ENCODE data around the gene SIGLEC15. TPM values are rescaled to one million over a fixed set of nuclear protein-coding genes. Genes with fewer than 3 reads are reported as not detected.

The SIGLEC15 gene
- total RNA-seq, 2 experiments from 2014 or later: not detected

GRCh38 chr18:45890606-45891005, 65.1 kb downstream of the SIGLEC15 start:
- ChIA-PET POLR2A (no interaction called here), CTCF (interaction anchor here (1.0 to 1.3 kb wide), 2 partner anchors 10 to 167 kb away, joined by 3 to 4 read pairs; no protein-coding TSS in a partner anchor)
- no peak for DNase-seq
- no peaks in the 10 kb centered on the region for H3K4me1 Mint-ChIP-seq (ENCODE audit: low read depth)
- no peak overlapping the region for H3K27ac Mint-ChIP-seq
- ATAC-seq: no peak
- peaks cover 16% of the 10 kb centered on the region for H3K36me3 Mint-ChIP-seq (ENCODE audit: low read depth)
- H3K4me3 Mint-ChIP-seq: no peak overlapping the region
- no peaks in the 10 kb centered on the region for H3K27me3 Mint-ChIP-seq (ENCODE audit: low read depth)
- H3K9me3 Mint-ChIP-seq (ENCODE audit: insufficient read depth): no peaks in the 10 kb centered on the region

GRCh38 chr18:45891806-45892205, 66.3 kb downstream of the SIGLEC15 start:
- Mint-ChIP-seq H3K4me1 (ENCODE audit: low read depth) (no peaks in the 10 kb centered on the region), H3K27me3 (ENCODE audit: low read depth) (no peaks in the 10 kb centered on the region), H3K4me3 (no peak overlapping the region), H3K9me3 (ENCODE audit: insufficient read depth) (no peaks in the 10 kb centered on the region), H3K36me3 (ENCODE audit: low read depth) (peaks cover 19% of the 10 kb centered on the region), H3K27ac (no peak overlapping the region)
- no peak for DNase-seq
- CTCF ChIA-PET: no interaction called here
- ATAC-seq: no peak
- POLR2A ChIA-PET: no interaction called here

Other genes starting within 250 kb of the SIGLEC15 start
- gene SLC14A2, start 210.2 kb upstream of the SIGLEC15 start, total RNA-seq: under 1 TPM; 0.10 to 0.11 TPM
- gene SLC14A1, start 101.5 kb upstream of the SIGLEC15 start, total RNA-seq: 1 to 10 TPM; 2.4 to 3.8 TPM
- gene EPG5, start 141.7 kb downstream of the SIGLEC15 start, total RNA-seq: 10 to 100 TPM; 23.1 to 23.9 TPM
- gene PSTPIP2, start 246.6 kb downstream of the SIGLEC15 start, total RNA-seq: 1 to 10 TPM; 7.7 to 8.5 TPM

Measured in activated CD8-positive, alpha-beta T cell treated with anti-CD3 and anti-CD28 coated beads, Interleukin-2, amount 10 ng/mL, durations not matched to agents 7 days and 5 days (primary cell).